ENCODE measurements around the gene SEM1. TPM values are rescaled to one million over a fixed set of nuclear protein-coding genes. Genes with fewer than 3 reads are reported as not detected.

The SEM1 gene
- polyA plus RNA-seq, 1 donor (not counting 4 experiments of a cell fraction or from before 2014, with no cell fraction given) = 180 TPM

DNA sequence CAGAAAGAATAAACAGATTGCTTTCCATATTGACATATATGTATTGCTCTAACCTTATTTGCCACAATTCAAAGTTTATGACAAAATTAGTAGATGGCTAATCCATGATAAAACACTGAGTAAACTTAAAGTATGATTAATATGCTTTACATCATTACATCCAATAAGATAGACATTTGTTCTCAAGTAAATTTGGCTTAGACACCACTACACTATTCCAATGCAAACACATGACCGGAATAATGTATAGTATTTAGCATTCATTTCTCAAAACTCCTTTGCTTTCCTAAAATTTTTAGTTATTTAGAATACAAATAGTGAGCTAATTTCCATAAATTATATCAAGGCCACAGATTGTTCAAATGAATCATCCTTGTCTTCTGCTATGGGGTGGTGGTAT is 20.2 kb downstream of the SEM1 start:
- Histone ChIP-seq H3K9me3 (ENCODE audit: control insufficient read depth, low read depth, low read length) (no peaks in the 10 kb centered on the region), H4K20me1 (ENCODE audit: control insufficient read depth, extremely low read depth, insufficient read depth, low read length) (no peaks in the 10 kb centered on the region), H3K9ac (ENCODE audit: control insufficient read depth, extremely low read depth, insufficient read depth, low read length) (no peak overlapping the region), H3K36me3 (ENCODE audit: control insufficient read depth in 2 of 2, extremely low read depth in 1 of 2, insufficient read depth in 2 of 2, low read length in 2 of 2) (peaks cover 2 to 9% of the 10 kb centered on the region in 2 experiments), H3K79me2 (ENCODE audit: control insufficient read depth, insufficient read depth, low read length) (peaks cover 32% of the 10 kb centered on the region), H3K4me3 (ENCODE audit: control insufficient read depth in 2 of 3, extremely low read depth in 1 of 3, insufficient read depth in 2 of 3, low read depth in 1 of 3, low read length in 3 of 3) (no peak overlapping the region), H3K9me1 (ENCODE audit: control insufficient read depth, extremely low read depth, insufficient read depth, low read length) (no peaks in the 10 kb centered on the region), H3K4me1 (ENCODE audit: control insufficient read depth, extremely low read depth, insufficient read depth, low read length) (no peaks in the 10 kb centered on the region), H3K27ac (ENCODE audit: control insufficient read depth, insufficient read depth, low read length) (no peak overlapping the region), H3K4me2 (ENCODE audit: control insufficient read depth, extremely low read depth, insufficient read depth, low read depth, low read length) (no peak overlapping the region), H2AFZ (ENCODE audit: control insufficient read depth, low read length) (no peak overlapping the region), H3K27me3 (ENCODE audit: control insufficient read depth, extremely low read depth, insufficient read depth, low read length) (no peaks in the 10 kb centered on the region)
- TF ChIP-seq CTCF (optimal IDR thresholded peaks at IDR 0.05 in 1 of 3, IDR thresholded peaks at IDR 0.05 in 1 of 3, conservative IDR thresholded peaks at IDR 0.05 in 1 of 3; ENCODE audit: extremely low read depth in 1 of 3, insufficient read depth in 2 of 3, low read length in 3 of 3) (no peak), EZH2 (IDR thresholded peaks at IDR 0.05; ENCODE audit: low read length) (no peak)
- DNase-seq (ENCODE audit: low read depth, low spot score) (no peak), FAIRE-seq (no peak)
- dilution Hi-C loops (cut with MboI; ENCODE audit: extremely low pct_ligation_motif_present, low sequenced_read_pairs) = no loop called here

DNA sequence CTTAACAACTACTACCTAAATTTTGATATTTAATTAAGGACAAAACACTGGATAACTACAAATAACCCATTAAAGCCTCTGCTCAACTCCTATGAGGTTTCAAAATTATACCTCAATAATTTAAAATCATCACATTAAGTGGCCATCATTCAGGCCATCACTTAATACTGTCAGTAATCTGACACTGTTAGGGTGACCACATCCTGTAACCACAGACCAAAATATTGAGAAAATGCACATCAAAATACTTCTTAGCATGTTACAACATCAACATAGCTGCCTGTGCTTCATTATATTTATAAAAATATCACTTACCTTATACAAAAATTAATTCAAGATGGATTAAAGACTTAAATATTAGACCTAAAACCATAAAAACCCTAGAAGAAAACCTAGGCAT is 23.3 kb downstream of the SEM1 start:
- Histone ChIP-seq H3K9me1 (ENCODE audit: control insufficient read depth, extremely low read depth, insufficient read depth, low read length) (no peaks in the 10 kb centered on the region), H2AFZ (ENCODE audit: control insufficient read depth, low read length) (no peak overlapping the region), H3K4me2 (ENCODE audit: control insufficient read depth, extremely low read depth, insufficient read depth, low read depth, low read length) (no peak overlapping the region), H3K27me3 (ENCODE audit: control insufficient read depth, extremely low read depth, insufficient read depth, low read length) (no peaks in the 10 kb centered on the region), H3K9ac (ENCODE audit: control insufficient read depth, extremely low read depth, insufficient read depth, low read length) (no peak overlapping the region), H3K79me2 (ENCODE audit: control insufficient read depth, insufficient read depth, low read length) (peaks cover 12% of the 10 kb centered on the region), H3K27ac (ENCODE audit: control insufficient read depth, insufficient read depth, low read length) (no peak overlapping the region), H3K9me3 (ENCODE audit: control insufficient read depth, low read depth, low read length) (no peaks in the 10 kb centered on the region), H3K4me3 (ENCODE audit: control insufficient read depth in 2 of 3, extremely low read depth in 1 of 3, insufficient read depth in 2 of 3, low read depth in 1 of 3, low read length in 3 of 3) (no peak overlapping the region), H3K4me1 (ENCODE audit: control insufficient read depth, extremely low read depth, insufficient read depth, low read length) (no peaks in the 10 kb centered on the region), H4K20me1 (ENCODE audit: control insufficient read depth, extremely low read depth, insufficient read depth, low read length) (no peaks in the 10 kb centered on the region), H3K36me3 (ENCODE audit: control insufficient read depth in 2 of 2, extremely low read depth in 1 of 2, insufficient read depth in 2 of 2, low read length in 2 of 2) (peaks cover 0 to 9% of the 10 kb centered on the region in 2 experiments)
- TF ChIP-seq EZH2 (IDR thresholded peaks at IDR 0.05; ENCODE audit: low read length) = no peak
- TF ChIP-seq CTCF (optimal IDR thresholded peaks at IDR 0.05 in 1 of 3, IDR thresholded peaks at IDR 0.05 in 1 of 3, conservative IDR thresholded peaks at IDR 0.05 in 1 of 3; ENCODE audit: extremely low read depth in 1 of 3, insufficient read depth in 2 of 3, low read length in 3 of 3) = no peak
- no peak for FAIRE-seq
- dilution Hi-C loops (cut with MboI; ENCODE audit: extremely low pct_ligation_motif_present, low sequenced_read_pairs) = no loop called here
- no peak for DNase-seq (ENCODE audit: low read depth, low spot score)

All from keratinocyte (primary cell).